ENCODE data around the gene GABRB1.

Gene GABRB1

DNA sequence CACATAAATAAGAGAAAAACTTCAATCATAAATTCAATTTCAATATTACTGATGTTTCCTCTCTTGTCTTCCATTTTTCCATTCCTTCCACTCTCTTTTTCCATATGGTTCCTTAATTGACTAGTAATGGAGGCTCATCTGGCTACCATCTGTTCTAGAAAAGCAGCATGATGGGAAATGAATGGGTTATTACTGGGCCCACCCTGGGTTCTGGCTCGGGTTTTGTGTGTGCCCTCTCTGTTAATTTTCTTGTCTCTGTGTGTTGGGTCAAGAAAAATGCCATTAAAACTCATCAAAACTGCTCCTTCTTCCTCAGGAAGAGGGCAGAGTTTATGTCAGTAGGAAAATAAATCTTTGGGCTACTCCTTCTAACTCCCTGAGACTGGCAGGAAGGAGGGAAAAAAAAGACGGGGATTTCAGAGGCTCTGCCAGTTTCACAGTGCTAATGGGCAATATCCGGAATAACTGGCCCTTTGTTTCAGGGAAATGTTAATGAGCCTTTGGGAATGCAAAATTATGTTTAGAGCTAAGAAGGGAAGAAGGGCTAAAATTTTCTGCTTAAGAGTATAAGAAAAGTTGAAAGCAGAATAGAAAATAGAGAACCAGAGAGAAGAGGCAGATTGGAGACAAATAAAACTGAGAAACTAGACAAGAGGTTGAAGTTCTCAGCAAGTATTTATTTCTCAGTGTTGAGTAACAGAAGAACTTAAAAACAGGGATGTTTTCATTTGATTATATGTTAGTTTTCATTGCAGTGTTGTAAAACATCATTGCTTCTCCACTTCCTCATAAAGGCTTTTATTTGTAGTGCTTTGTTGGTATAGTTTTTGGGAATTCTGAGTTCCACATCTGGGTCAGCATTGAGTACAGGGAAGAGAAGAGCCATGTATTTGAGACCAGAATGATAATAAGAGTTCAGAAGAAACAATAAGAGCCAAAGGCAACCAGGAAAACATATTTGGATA lies 19.7 kb downstream of the GABRB1 start:
- no peak for DNase-seq

DNA sequence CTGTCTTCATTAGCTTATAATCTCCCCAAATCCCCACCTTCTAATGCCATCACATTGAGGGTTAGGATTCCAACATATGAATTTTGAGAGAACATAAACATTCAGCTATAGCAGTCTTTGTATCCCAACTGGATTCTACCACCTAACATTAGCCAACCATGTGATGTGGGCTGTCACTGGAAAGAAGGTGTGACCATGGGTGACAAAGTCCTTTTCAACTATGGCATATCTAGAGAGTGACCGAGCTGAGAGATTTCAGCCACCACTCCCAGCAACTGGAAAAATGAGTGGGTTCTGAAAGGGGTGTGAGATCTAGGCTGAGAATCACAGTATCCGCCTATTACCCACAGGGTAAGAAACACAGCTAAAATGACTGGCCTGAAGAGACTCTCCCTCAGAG lies 22.1 kb downstream of the GABRB1 start:
- DNase-seq = no peak

DNA sequence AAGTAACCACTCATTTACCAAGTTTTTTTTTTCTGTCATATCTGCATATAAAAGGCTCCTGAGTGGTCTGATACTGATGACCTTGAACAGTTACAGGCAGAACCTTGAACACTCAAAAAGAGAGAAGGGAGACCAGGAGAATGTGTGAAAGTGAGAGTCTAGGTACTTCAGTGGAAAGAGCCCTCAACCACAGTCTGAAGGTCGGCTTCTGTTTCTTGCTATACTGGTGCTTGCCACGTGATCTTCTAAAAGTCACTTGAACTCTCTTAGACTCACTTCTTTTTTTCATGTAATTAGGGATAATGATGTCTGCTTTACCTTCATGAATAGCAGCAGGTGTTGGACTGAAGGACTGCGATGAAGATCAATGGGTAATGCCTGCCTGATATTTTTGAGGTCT lies 22.8 kb downstream of the GABRB1 start:
- no peak for DNase-seq

DNA sequence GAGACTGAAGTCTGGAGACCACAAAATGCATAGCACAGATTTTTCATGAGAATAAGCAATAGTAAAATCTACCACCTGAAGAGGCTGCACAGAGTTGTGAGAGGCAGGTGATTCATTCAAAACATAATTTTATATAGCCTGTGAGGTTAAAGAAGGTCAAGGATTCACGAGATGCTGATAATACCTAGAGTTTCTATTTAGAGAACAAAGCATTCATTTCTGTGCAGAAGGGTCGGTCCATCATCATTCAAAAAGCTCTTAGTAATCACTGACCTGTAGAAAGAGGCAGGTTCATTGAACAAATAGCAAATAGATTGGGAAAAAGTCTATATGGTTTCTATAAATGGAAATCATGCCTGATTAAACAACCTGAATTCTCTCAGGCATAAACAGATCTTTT lies 26.6 kb downstream of the GABRB1 start:
- no peak for DNase-seq

DNA sequence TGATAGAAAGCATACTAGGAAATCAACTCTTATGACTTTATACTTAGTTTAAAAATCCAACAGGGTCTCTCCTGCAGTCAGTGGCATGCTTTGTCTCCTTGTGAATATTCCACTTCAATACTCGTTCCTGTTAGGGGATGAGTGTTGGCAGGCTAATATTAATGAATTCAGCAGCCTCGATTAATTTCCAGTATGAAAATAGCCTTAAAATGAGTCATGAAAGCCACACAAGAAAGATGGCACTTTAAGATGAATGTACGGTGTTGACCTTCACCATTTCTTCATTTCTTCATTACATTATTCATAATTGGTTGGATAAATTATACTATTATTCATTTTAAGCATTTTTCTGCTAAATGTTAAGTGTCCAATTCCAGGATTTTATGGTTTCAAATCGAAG lies 29.2 kb downstream of the GABRB1 start:
- no peak for DNase-seq

DNA sequence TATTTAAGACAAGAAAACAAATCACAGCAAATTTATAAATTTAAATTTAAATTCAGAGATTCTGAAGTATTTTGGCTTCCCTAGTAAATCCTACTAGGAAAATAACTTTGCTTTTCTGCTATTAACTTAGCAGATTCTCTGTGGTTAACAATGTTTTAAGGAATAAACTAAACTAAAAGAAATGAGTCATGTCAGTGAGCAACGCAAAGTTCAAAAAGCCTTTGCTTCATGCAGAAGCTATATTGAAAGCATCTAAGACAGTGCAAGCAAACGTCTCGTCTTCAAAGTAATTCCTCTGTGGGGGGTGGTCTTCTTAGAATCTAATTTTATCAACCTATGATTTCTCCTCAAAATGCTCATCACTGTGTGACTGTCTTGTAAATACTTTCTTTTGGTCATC lies 30.1 kb downstream of the GABRB1 start:
- DNase-seq = no peak

DNA sequence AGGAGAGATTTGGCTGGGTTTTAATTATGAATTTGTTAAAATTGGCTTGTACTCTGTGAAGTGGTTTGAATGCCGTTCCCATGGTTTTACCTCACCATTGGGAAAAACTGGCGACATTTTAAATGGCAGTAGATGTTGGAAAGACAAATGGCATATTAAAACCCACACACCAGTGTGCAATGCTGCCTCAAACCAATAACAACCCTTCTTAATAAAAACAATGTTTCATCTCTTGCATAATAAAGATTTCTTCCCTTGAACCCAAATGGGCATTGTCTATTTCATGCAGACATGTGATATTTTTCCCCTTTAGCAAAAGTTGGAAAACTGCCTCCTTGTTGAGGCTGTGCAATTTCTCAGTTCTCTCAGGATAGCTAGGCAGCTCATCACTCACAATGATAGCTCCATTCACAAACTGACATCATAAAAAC lies 33.7 kb downstream of the GABRB1 start:
- no peak for DNase-seq

DNA sequence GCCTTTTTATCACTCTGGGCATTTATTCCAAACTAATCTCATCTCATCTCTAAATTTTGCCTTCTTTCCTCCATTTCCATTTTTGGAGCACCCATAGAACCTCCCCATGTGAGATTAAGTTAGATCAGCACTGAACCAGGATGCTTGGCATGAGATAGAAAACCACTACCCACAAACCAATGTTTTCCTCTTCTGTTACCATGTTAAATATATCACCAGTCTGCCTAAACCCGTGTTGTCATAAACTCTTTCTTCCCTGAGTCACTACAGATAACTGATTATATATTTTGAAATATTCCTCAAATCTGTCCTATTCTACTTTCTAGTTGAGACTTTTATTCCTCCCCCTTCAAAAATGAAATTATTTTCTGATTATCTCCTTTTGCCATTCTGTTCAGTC lies 37.6 kb downstream of the GABRB1 start:
- DNase-seq = no peak

DNA sequence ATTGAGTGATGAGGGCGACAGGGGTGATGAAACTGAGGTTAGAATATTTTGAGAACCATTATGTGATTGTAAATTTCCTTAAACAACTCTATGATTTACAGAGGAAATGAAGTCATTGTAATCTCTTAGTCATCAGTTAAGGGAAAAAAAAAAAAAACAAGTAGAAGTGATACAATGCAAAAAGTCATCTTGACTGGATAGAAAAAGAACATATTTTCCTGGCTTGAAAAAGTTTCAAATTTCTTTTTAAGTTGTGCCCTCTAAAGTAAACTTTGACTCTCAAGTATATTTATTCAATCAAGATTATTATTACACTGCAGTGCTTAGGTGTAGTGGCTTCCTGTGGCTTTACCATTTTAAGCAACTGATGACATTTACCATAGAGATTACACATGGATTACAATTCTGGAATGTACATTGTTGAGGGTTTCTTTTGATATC lies 40.6 kb downstream of the GABRB1 start:
- DNase-seq = no peak

DNA sequence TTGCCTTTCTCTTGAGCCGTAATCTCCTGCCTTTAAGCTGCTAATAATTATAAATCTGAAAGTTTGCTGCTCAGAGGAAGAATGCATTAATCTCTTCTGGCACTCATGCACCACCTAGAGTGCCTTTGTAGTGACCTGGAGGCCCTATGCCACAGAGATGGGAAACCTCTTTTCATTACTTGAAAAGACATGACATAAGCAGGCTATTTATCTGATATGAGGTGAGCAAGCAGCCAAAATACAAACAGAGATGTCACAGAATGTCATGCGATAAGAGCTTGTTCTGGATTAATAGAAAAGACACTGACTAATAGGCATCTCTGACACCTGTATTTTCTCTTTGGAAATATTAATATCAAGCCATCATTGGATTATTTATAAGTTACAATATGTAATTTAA lies 42.3 kb downstream of the GABRB1 start:
- no peak for DNase-seq

DNA sequence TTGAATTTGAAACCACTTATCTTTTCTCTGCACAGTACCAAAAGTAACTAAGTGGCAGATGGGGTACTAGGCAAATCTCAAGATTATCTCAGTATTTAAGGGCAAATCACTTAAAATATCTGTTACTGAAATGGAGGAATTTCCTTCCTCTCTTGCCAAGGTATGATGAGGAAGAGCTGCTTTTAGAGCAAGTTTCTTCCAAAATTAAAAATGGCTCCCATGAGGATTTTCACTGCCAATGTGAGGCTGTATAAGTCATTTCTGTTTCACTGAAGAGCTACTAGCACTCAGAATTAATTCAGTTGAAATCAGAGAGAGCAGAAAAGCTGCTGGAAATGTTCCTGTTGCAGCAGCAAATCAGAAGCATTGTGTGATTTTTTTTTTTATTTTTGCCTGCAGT lies 43.4 kb downstream of the GABRB1 start:
- no peak for DNase-seq

DNA sequence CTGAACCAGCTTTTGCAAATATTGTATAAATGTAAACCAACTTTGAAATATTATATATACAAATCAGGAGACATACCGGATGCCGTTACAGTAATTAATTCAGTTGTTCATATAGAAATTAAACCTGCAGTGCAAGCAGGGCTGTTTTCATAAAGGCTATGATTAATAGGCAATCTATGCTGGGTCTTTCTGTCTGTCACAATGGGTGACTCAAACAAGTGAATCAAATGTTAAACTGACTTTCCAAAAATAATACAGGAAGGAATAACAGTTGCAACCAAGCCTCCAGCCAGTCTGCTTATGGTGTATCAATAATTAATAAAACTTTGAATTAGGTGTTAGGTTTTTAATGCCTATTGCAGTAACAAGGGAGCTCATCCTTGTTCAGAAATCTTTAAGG lies 43.9 kb downstream of the GABRB1 start:
- no peak for DNase-seq

DNA sequence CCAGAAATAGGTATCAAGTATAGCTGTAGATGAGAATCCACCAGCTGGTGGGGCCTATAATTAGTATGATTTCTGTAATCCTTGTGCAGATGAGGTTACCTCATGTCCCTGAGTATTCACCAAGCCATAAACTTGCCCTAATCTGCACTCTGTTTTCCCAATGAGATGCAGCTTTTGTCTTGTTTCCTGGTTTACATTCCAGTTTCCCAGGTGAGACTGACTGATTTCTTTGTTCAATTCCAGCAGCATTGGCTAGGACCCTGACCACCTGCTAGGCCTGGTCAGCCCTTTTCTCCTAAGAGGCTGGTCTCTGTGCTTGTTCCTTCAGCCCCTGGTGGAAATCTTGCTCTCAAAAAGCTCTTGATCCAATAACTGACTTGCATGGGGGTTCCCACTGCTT lies 44.6 kb downstream of the GABRB1 start:
- DNase-seq = no peak

DNA sequence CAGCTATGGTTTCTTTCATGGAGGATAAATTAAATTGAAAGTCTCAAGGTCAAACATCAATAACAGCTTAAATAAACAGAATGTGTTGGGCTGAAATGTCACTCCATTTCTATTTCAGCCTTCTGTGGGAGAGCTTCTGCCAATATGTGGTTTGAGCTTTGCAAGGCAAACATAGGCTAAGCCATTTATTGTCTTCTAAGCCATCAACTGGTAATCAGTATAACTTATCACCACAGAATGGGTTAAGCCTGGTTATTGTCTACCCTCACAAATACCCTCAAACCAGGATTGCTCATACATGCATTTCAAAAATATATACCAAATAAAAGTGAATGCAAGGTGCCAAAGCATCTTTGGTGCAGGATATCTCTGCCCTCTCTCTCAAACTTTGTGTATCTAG lies 52.7 kb downstream of the GABRB1 start:
- DNase-seq = no peak

DNA sequence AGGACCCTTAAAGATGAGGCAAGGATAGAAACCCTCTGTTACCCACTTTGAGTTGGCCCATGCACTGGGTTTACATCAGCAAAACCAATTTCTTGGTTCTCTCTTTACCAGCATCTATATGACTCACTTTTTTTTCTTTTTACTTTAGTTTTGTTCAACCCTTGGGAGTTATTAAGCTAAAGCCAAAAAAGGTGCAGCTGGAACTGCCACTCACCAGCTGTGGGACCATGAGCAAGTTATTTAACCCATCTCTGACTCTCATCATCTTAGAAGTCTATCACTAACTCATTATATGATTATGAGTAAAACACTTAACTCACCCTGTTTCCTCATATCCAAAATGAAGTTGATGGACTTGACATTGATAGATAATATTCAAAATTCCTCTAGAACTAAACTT lies 53.4 kb downstream of the GABRB1 start:
- DNase-seq = no peak

DNA sequence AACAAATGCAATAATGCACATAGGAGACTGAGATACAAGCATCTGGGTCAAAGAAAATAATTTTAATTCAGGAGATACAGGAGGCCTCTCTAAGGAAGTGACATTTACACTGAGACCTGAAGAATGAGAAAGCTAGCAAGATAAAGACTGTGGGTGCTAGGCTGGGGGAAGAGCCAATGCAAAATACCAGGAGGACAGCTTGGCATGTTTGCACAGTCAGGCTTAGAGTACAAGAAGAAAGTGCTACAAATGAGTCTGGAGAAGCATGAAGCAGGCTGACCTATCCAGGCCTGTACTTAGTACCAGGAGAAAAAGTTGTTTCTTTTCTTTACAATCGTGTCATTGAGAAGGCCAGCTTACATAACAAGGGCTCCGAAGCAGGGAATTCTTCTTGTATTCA lies 56.9 kb downstream of the GABRB1 start:
- DNase-seq = no peak

DNA sequence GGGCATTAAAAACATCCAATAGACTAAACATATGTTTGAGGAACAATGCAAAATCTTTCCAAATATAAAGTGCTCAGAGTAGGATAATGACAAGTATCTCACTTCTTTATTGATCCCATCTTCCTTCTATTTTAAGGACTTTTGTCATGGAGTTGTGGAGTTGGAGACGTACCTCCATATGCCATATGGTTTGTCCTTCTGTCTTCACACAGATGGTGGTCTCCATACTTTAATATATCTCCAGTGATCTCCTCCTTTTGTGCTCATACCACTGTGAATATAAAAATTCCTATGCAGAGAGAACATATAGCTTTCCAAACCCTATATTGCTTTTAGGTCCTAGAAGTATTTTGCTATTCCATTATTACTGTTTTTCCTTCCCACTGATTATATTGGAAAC lies 64.5 kb downstream of the GABRB1 start:
- DNase-seq = no peak

DNA sequence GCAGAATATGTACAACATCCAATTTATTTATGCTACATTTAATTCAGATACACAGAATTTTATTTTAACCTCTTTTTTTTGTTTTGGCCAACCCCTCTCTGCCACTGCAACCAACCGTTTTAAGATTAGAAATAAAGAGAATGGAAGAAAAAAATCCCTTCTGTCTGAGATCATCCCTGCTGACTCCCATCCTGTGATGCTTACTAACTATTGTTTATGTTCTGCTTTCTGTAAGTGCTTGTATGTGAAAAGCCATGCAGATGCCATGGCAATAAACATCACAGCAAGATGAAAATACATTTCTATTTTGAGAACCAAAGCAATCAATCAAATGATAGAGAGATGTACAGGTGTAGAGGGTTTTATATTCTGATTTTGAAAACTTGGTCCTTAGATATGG lies 70.1 kb downstream of the GABRB1 start:
- no peak for DNase-seq

DNA sequence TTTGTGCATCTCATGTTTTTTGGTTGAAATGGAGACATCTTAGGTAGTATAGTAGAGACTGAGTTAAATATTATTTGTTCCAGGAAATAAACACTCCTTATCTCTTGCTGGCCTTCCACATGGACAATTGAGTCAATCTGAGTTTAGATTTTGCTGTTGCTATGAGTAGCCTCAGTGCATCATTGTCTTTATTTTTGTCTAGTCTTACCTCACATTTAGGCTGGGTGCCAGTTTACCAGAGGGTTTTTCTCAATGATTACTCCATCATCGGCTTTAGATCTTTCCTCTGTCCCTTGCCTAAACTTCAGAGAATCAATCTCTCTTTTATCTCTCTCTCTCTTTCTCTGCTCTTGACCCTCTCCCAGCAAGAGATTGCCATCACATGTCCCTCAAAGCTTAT lies 73.6 kb downstream of the GABRB1 start:
- no peak for DNase-seq

DNA sequence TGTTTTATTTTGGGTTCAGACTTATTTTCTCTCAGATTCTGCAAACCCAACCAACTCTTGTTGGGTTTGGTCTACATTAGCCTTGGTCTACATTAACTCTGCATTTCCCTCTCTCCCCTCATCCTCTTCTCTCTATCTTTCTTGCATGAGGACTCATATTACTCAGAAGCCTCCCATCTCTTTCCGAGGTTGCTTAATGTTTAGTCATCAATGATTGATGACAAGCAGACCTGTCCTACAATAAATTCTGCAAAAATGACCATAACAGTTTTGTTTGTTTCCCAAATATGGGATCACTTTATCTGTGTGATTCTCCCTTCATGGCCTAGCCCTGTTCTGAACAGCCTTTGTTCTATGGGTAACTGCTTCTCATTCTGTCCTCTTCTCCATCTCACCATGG lies 75.2 kb downstream of the GABRB1 start:
- DNase-seq = no peak

DNA sequence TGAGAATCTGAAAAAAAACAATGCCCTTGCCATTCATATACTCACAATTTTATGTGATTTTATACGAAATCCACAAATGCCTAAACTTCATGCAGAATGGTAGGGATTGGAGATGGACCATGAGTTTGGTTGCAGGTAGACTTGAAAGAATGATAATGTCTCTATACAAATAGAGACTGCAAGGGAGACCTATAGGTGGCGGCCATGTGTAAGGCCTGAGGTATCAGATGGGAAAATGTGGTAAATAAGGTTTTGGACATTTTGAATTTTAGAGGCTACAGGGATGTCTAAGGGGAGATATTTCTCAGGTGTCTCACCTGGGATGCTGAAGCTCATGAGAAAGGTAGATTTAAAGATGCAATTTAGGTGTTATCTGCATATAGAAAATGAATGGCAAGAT lies 78.0 kb downstream of the GABRB1 start:
- no peak for DNase-seq

DNA sequence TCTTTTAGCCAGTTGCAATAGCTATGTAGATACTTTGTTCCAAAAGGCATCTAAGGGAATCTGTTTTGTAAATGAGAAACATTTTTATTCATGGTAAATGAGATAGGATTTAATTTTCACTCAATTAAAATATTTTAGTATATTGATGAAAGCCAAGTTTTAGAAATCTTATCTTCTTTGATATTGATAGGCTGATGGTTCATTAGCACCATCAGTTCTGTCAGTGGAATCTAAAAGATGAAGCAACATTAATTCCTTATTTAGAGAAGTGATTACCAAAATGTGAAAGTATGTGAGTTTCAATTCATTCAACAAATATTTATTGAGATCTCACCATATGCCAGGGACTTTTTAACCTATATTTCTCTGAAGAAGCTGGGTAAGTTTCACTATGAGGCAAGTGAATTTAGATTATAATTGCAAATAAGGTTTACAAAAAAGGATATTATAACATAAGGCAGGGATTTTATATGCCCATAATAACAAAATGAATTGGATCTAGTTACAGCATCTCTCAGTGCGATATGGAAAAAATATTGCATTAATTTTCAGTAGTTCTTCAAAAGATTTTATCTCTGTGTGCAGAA lies 79.3 kb downstream of the GABRB1 start:
- no peak for DNase-seq

DNA sequence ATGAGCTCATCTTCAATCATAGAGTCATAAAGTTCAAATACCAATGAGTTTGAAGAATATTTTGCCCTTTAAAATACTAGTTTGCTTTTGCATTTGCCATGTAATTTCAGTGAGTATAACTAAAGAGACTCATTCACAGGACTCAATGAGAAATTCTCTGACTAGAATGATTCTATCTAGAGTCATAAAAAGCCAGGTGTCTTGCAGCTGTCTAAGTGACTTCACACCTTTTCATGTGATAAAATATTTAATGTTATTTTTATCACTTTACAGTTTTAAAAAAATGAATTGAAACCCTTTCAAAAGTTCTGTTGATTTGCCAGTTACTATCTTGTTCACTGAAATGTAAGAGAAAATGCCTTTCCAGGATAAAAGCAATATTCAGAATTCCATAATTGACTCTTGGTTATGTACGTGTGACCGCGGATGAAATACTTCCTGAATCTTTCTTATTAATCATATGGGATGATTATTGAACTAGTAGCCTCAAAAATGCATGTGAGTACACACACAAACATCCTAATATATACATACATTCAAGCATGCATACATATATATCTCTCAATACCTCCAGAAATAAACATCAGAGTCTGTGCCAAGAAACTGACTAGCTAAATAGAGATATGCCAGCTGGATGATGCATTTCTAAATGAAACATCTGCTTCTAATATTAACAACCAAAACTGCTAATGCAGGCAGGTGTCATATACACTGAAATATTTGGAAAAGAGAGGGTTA lies 87.0 kb downstream of the GABRB1 start:
- no peak for DNase-seq

DNA sequence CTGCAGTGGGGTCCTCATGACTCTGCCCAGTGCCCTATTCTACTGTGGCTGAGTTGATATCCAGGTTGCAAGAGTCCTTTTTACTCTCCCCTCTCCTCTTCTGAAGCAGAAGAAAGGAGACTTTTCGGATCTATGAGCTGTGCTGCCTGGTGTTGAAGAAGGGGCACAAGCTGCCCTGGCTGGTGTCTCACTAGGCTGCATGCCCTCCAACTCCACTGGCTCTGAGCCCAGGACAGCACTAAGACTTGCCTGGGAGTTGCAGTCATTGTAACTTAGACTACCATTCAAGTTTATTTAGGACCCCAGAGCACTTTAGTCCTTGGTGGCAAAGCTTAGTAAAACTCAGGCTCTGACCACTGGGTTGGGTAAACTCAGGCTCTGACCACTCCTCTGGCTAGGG lies 89.4 kb downstream of the GABRB1 start:
- no peak for DNase-seq

All from activated effector memory CD4-positive, alpha-beta T cell treated with anti-CD3 and anti-CD28 coated beads, Interleukin-2, amount 50 U/mL, for 16 hours (primary cell).